GM23338 (cell line): ENCODE data around the gene TBPL2. TPM values are rescaled to one million over a fixed set of nuclear protein-coding genes. Genes with fewer than 3 reads are reported as not detected.

Source experiments
- ATAC-seq: fragments of 200-7000 bp; cut with Tn5 transposase; 3 replicates; pipeline ENCODE4 v1.9.1; 2020
- DNase-seq: peaks from one replicate; pipeline ENCODE4 v3.0.0-alpha.2; 2015; ENCODE audit warnings: low spot score
- H2AFZ ChIP-seq: fragments of 200-600 bp; sonication (generic); 2 replicates; pipeline ENCODE4 v1.8.0; 2016; ENCODE audit warnings: antibody characterized with exemption, mild to moderate bottlenecking, moderate library complexity
- H3F3A ChIP-seq: fragments of 200-600 bp; sonication (generic); replicated peaks from 2 replicates; pipeline ENCODE4 v1.8.0; 2017; ENCODE audit warnings: antibody characterized with exemption, mixed run types, low read depth
- H3K27ac ChIP-seq: fragments of 200-600 bp; sonication (generic); 2 replicates; pipeline ENCODE4 v1.6.1; 2016; ENCODE audit warnings: low read depth
- H3K27me3 ChIP-seq: fragments of 200-600 bp; sonication (generic); 2 replicates; pipeline ENCODE4 v1.8.0; 2016; ENCODE audit warnings: mild to moderate bottlenecking, mixed run types, moderate library complexity; ENCODE audit not compliant: insufficient read depth
- H3K36me3 ChIP-seq: fragments of 200-600 bp; sonication (generic); 2 replicates; pipeline ENCODE4 v1.8.0; 2016; ENCODE audit warnings: mild to moderate bottlenecking; ENCODE audit not compliant: insufficient read depth
- H3K4me1 ChIP-seq: fragments of 200-600 bp; sonication (generic); 2 replicates; pipeline ENCODE4 v1.8.0; 2016; ENCODE audit warnings: mild to moderate bottlenecking, moderate library complexity; ENCODE audit not compliant: insufficient read depth
- H3K4me2 ChIP-seq: fragments of 200-600 bp; sonication (generic); 2 replicates; pipeline ENCODE4 v1.7.1; 2017; ENCODE audit warnings: mixed run types
- H3K4me3 ChIP-seq: fragments of 200-600 bp; sonication (generic); 2 replicates; pipeline ENCODE4 v1.6.1; 2016; ENCODE audit warnings: mixed run types
- H3K79me2 ChIP-seq: fragments of 200-600 bp; sonication (generic); replicated peaks from 2 replicates; pipeline ENCODE4 v1.8.0; 2017; ENCODE audit warnings: mild to moderate bottlenecking; ENCODE audit not compliant: insufficient read depth
- H3K9me2 ChIP-seq: fragments of 200-600 bp; sonication (generic); 2 replicates; pipeline ENCODE4 v1.8.0; 2017; ENCODE audit not compliant: insufficient read depth
- H4K20me1 ChIP-seq: fragments of 200-600 bp; sonication (generic); replicated peaks from 2 replicates; pipeline ENCODE4 v1.8.0; 2017; ENCODE audit warnings: mild to moderate bottlenecking; ENCODE audit not compliant: insufficient read depth
- H3K27ac Mint-ChIP-seq: 2 replicates; pipeline ENCODE4 v1.8.0; 2020; ENCODE audit warnings: inconsistent platforms, mild to moderate bottlenecking, moderate library complexity, mixed read lengths
- H3K27me3 Mint-ChIP-seq: 3 replicates; pipeline ENCODE4 v1.8.0; 2022; ENCODE audit warnings: low read depth, mild to moderate bottlenecking, moderate library complexity, mixed read lengths, inconsistent platforms; ENCODE audit not compliant: insufficient read depth, poor library complexity
- H3K36me3 Mint-ChIP-seq: 3 replicates; pipeline ENCODE4 v1.8.0; 2021; ENCODE audit warnings: low read depth, mild to moderate bottlenecking, inconsistent platforms, moderate library complexity, mixed read lengths
- H3K4me1 Mint-ChIP-seq: 3 replicates; pipeline ENCODE4 v1.8.0; 2020; ENCODE audit warnings: mild to moderate bottlenecking, inconsistent platforms, mixed read lengths
- H3K4me3 Mint-ChIP-seq: 3 replicates; pipeline ENCODE4 v1.8.0; 2021; ENCODE audit warnings: moderate library complexity, mild to moderate bottlenecking, inconsistent platforms, mixed read lengths
- H3K9me3 Mint-ChIP-seq: 3 replicates; pipeline ENCODE4 v1.8.0; 2020; ENCODE audit warnings: moderate library complexity, mild to moderate bottlenecking, inconsistent platforms, mixed read lengths
- ETS1 ChIP-seq: IDR thresholded peaks from 2 replicates; pipeline ENCODE4 v1.6.1; 2016; ENCODE audit warnings: antibody characterized with exemption
- EZH2 ChIP-seq: fragments of 200-600 bp; sonication (generic); IDR thresholded peaks from one replicate; pipeline ENCODE4 v1.8.0; 2017; ENCODE audit warnings: antibody characterized with exemption, mild to moderate bottlenecking, low read depth; ENCODE audit not compliant: unreplicated experiment
- EZH2phosphoT487 ChIP-seq: fragments of 200-600 bp; sonication (generic); IDR thresholded peaks from one replicate; pipeline ENCODE4 v1.8.1; 2018; ENCODE audit warnings: antibody characterized with exemption; ENCODE audit not compliant: unreplicated experiment
- JUNB ChIP-seq: IDR thresholded peaks from one replicate; pipeline ENCODE4 v1.6.1; 2016; ENCODE audit warnings: antibody characterized with exemption; ENCODE audit not compliant: unreplicated experiment
- NANOG ChIP-seq: IDR thresholded peaks from 2 replicates; pipeline ENCODE4 v1.6.1; 2016; ENCODE audit warnings: antibody characterized with exemption, borderline replicate concordance
- POLR2AphosphoS5 ChIP-seq: IDR thresholded peaks from 2 replicates; pipeline ENCODE4 v1.6.1; 2016; ENCODE audit warnings: antibody characterized with exemption, low read depth
- REST ChIP-seq: IDR thresholded peaks from one replicate; pipeline ENCODE4 v1.6.1; 2018; ENCODE audit warnings: antibody characterized with exemption; ENCODE audit not compliant: unreplicated experiment
- STAT1 ChIP-seq: IDR thresholded peaks from one replicate; pipeline ENCODE4 v1.6.1; 2016; ENCODE audit warnings: antibody characterized with exemption; ENCODE audit not compliant: unreplicated experiment
- ZNF114 ChIP-seq: fragments of 250-450 bp; sonication (Bioruptor Pico); IDR thresholded peaks from 2 replicates; pipeline ENCODE4 v1.5.0; 2020; ENCODE audit warnings: mild to moderate bottlenecking, moderate library complexity
- ZNF331 ChIP-seq: fragments of 250-450 bp; sonication (Bioruptor Pico); IDR thresholded peaks from 2 replicates; pipeline ENCODE4 v1.5.0; 2020; ENCODE audit warnings: low read depth, mild to moderate bottlenecking, moderate library complexity
- ZNF462 ChIP-seq: fragments of 250-450 bp; sonication (Bioruptor Pico); IDR thresholded peaks from 2 replicates; pipeline ENCODE4 v1.5.0; 2020; ENCODE audit warnings: mild to moderate bottlenecking, moderate library complexity
- polyA plus RNA-seq: library from polyadenylated mRNA; unstranded; fragments of >200 nt; fragmentation: Nextera tagmentation; extraction: Ambion mirVana; gene quantifications from 2 replicates; pipeline ENCODE4 v1.2.1, GENCODE V29; 2016
- total RNA-seq: library from RNA; depleted of rRNA; stranded (reverse); fragments of >200 nt; shearing (Covaris generic); gene quantifications from 2 replicates; pipeline ENCODE4 v1.2.3, GENCODE V29; 2014
- TF ChIP-seq, protein P1 (sequence below), 2 experiments: fragments of 200-600 bp in 1 of 2; sonication (generic) in 1 of 2; conservative IDR thresholded peaks; 2 replicates each; pipeline versions ENCODE4 v1.5.1 to v1.6.1; 2016 to 2017; ENCODE audit warnings: antibody characterized with exemption in 2 of 2, low read depth in 2 of 2, mild to moderate bottlenecking in 2 of 2, moderate library complexity in 1 of 2

Gene TBPL2
- total and polyA plus RNA-seq, 2 experiments from 2014 or later, result 0.24 TPM; not detected in 1

DNA sequence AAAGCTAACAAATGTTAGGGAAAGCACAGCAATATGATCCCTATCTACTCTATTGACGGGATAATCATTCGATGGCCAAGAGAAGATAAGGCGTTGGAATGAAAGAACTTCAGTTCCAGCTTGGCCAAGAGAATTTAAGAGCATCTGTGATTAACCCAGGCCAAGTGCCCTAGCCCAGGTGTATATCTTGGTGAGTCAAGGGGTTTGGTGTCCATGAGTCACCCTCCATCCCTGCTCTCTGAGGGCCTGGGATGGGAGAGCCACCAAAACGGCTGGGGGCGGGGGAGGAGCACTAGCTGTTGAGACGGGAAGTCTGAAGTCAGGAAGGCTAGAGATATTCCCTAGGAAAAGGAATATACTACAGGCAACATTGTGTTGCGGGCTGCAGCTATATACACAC is 13.0 kb downstream of the TBPL2 start (continued):
- TF ChIP-seq JUNB (no peak), NANOG (no peak), ETS1 (no peak), ZNF114 (no peak)
- TF ChIP-seq, protein P1, sequence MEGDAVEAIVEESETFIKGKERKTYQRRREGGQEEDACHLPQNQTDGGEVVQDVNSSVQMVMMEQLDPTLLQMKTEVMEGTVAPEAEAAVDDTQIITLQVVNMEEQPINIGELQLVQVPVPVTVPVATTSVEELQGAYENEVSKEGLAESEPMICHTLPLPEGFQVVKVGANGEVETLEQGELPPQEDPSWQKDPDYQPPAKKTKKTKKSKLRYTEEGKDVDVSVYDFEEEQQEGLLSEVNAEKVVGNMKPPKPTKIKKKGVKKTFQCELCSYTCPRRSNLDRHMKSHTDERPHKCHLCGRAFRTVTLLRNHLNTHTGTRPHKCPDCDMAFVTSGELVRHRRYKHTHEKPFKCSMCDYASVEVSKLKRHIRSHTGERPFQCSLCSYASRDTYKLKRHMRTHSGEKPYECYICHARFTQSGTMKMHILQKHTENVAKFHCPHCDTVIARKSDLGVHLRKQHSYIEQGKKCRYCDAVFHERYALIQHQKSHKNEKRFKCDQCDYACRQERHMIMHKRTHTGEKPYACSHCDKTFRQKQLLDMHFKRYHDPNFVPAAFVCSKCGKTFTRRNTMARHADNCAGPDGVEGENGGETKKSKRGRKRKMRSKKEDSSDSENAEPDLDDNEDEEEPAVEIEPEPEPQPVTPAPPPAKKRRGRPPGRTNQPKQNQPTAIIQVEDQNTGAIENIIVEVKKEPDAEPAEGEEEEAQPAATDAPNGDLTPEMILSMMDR (conservative IDR thresholded peaks at IDR 0.05; ENCODE audit: low read depth in 2 of 2), result no peak

DNA sequence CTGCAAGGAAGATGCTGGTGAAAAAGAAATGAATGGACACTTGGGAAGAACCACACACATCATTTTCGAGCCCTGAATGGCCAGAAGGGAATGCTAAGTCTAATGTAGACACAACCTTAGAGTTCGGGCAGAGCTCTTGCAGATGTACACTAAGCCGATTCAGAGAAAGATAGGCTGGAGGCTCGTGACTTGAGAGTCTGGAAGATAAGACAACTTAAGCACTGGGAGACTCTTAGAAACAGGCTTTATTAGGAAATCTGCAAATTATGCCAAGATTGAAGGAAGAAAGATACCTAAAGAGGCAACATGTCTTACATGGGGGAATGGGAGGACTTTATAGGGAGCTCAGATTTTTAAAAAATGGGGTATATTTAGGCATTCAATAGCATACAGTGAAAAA is 13.5 kb downstream of the TBPL2 start:
- Mint-ChIP-seq H3K4me3 (no peak overlapping the region), H3K4me1 (peaks cover 12% of the 10 kb centered on the region; the same call in 2 of the 3 replicates), H3K27ac (no peak overlapping the region), H3K27me3 (no peaks in the 10 kb centered on the region), H3K9me3 (no peaks in the 10 kb centered on the region), H3K36me3 (no peaks in the 10 kb centered on the region)
- Histone ChIP-seq H3K79me2 (no peaks in the 10 kb centered on the region), H3K27me3 (no peaks in the 10 kb centered on the region), H3F3A (no peaks in the 10 kb centered on the region), H3K4me3 (no peak overlapping the region), H3K27ac (no peak overlapping the region), H3K4me2 (no peak overlapping the region), H3K9me2 (no peaks in the 10 kb centered on the region), H4K20me1 (no peaks in the 10 kb centered on the region), H3K36me3 (no peaks in the 10 kb centered on the region), H3K4me1 (no peaks in the 10 kb centered on the region), H2AFZ (no peak overlapping the region)
- no peak for ATAC-seq
- no peak for DNase-seq
- TF ChIP-seq NANOG (no peak), EZH2 (no peak), JUNB (no peak), ZNF331 (CRISPR knock-in tag) (no peak), ZNF462 (CRISPR knock-in tag) (no peak), STAT1 (no peak), POLR2AphosphoS5 (no peak), EZH2phosphoT487 (no peak), REST (no peak), ETS1 (no peak), ZNF114 (no peak)
